PC-9 (cell line): ENCODE results near the gene ADCY3. TPM values are rescaled to one million over a fixed set of nuclear protein-coding genes. Genes with fewer than 3 reads are reported as not detected.

ENCODE experiments used
- BruUV-seq: library from RNA; stranded (reverse); fragments of 400-500 nt; replicated peaks from 2 replicates; lab custom pipeline; 2021; lab: Mats Ljungman, UMichigan
- CTCF ChIA-PET: fragments of 300-600 bp; sonication (Branson Sonifier 250); formaldehyde crosslinking; loops from one replicate; lab custom pipeline; 2022; ENCODE audit warnings: antibody characterized with exemption; lab: Charles Lee
- POLR2A ChIA-PET: fragments of 300-600 bp; sonication (Branson Sonifier 250); formaldehyde crosslinking; loops from one replicate; lab custom pipeline; 2022; ENCODE audit warnings: antibody characterized with exemption; ENCODE audit not compliant: unreplicated experiment; lab: Charles Lee
- DNase-seq, 2 experiments: peaks; one replicate each; pipeline versions ENCODE4 v3.0.0 to v3.0.0-alpha.2; 2015 to 2022; ENCODE audit warnings: mixed read lengths in 1 of 2
- H2AFZ ChIP-seq: fragments of 200-600 bp; sonication (generic); 2 replicates; pipeline ENCODE4 v1.8.1; 2017; ENCODE audit warnings: antibody characterized with exemption
- H3F3A ChIP-seq: fragments of 200-600 bp; sonication (generic); 2 replicates; pipeline ENCODE4 v1.8.1; 2017; ENCODE audit warnings: antibody characterized with exemption, mild to moderate bottlenecking, low read depth; ENCODE audit not compliant: insufficient read depth
- H3K27ac ChIP-seq: fragments of 200-600 bp; sonication (generic); 2 replicates; pipeline ENCODE4 v1.6.1; 2016; ENCODE audit warnings: mixed run types
- H3K27me3 ChIP-seq: fragments of 200-600 bp; sonication (generic); 2 replicates; pipeline ENCODE4 v1.6.1; 2016; ENCODE audit warnings: low read depth, mixed run types; ENCODE audit not compliant: insufficient read depth
- H3K36me3 ChIP-seq: fragments of 200-600 bp; sonication (generic); 2 replicates; pipeline ENCODE4 v1.6.1; 2016; ENCODE audit warnings: low read depth, mixed run types
- H3K4me1 ChIP-seq: fragments of 200-600 bp; sonication (generic); replicated peaks from 2 replicates; pipeline ENCODE4 v1.6.1; 2016; ENCODE audit warnings: mixed run types; ENCODE audit not compliant: insufficient read depth
- H3K4me2 ChIP-seq: fragments of 200-600 bp; sonication (generic); 2 replicates; pipeline ENCODE4 v1.6.1; 2017; ENCODE audit warnings: mixed run types
- H3K4me3 ChIP-seq: fragments of 200-600 bp; sonication (generic); 2 replicates; pipeline ENCODE4 v1.6.1; 2016; ENCODE audit warnings: mixed run types
- H3K79me2 ChIP-seq: fragments of 200-600 bp; sonication (generic); 2 replicates; pipeline ENCODE4 v1.6.1; 2017; ENCODE audit warnings: low read depth, mixed run types
- H3K9me2 ChIP-seq: fragments of 200-600 bp; sonication (generic); 2 replicates; pipeline ENCODE4 v1.8.1; 2017; ENCODE audit warnings: mild to moderate bottlenecking; ENCODE audit not compliant: insufficient read depth
- H3K9me3 ChIP-seq: fragments of 200-600 bp; sonication (generic); 2 replicates; pipeline ENCODE4 v1.8.1; 2016; ENCODE audit warnings: low read depth; ENCODE audit not compliant: insufficient read depth
- H4K20me1 ChIP-seq: fragments of 200-600 bp; sonication (generic); 2 replicates; pipeline ENCODE4 v1.8.1; 2017; ENCODE audit not compliant: insufficient read depth
- CTCF ChIP-seq: fragments of 200-600 bp; sonication (generic); conservative IDR thresholded peaks from 2 replicates; pipeline ENCODE4 v1.6.1; 2017; ENCODE audit warnings: mixed run types, antibody characterized with exemption, mild to moderate bottlenecking, moderate library complexity
- EZH2 ChIP-seq: fragments of 200-600 bp; sonication (generic); IDR thresholded peaks from 2 replicates; pipeline ENCODE4 v1.8.0; 2017; ENCODE audit warnings: antibody characterized with exemption, low read depth
- intact Hi-C: fragments of 100-400 bp; cut with micrococcal nuclease; formaldehyde crosslinking; loops from one replicate; pipeline ENCODE4 v1.10.0; 2022; ENCODE audit not compliant: unreplicated experiment
- total RNA-seq: library from RNA; stranded (reverse); gene quantifications from 2 replicates; pipeline ENCODE4 v1.2.3, GENCODE V29; 2021

ADCY3 gene
- total RNA-seq, 1 experiment from 2014 or later = 46.3 TPM

DNA sequence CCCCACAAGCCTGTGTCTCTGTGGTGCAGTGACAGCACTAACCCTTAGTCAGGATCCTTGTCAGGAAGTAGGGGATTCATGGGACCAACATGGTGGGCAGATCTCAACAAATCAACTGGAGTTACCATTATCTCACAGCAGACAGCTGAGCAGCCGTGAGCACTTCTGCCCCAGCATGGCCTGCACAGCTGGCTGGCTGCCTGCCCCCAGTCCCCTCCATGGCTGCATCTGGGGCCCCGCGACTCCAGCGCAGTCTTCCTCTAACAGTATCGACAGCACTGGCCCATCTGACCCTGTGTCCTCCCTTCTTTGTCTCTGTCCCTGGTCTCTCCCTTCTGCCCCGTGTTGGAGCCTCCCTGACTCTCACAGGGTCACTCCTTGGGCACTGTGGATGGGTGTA is 4.7 kb upstream of the ADCY3 start:
- Histone ChIP-seq H3K4me1 (peaks cover 8% of the 10 kb centered on the region; the same call in 1 of the 2 replicates), H3K4me2 (no peak overlapping the region), H3K79me2 (no peaks in the 10 kb centered on the region), H3K27ac (no peak overlapping the region), H4K20me1 (no peaks in the 10 kb centered on the region), H3K9me3 (no peaks in the 10 kb centered on the region), H2AFZ (no peak overlapping the region), H3K9me2 (no peaks in the 10 kb centered on the region), H3K36me3 (no peaks in the 10 kb centered on the region), H3K27me3 (no peaks in the 10 kb centered on the region), H3K4me3 (no peak overlapping the region), H3F3A (peaks cover 10% of the 10 kb centered on the region)
- TF ChIP-seq EZH2 (no peak), CTCF (no peak)
- ChIA-PET CTCF (no interaction called here), POLR2A (no interaction called here)
- no TSS peak for BruUV-seq
- intact Hi-C loops = no loop called here
- DNase-seq = no peak

GRCh38 chr2:24924266-24924665 is 4.2 kb upstream of the ADCY3 start:
- intact Hi-C loops = no loop called here
- BruUV-seq = no TSS peak

GRCh38 chr2:24923106-24923505 is 3.1 kb upstream of the ADCY3 start:
- H3K4me2 ChIP-seq = no peak overlapping the region
- no peaks in the 10 kb centered on the region for H3K9me3 ChIP-seq
- H4K20me1 ChIP-seq = peaks cover 4% of the 10 kb centered on the region; the same call in 1 of the 2 replicates
- H3K27me3 ChIP-seq = no peaks in the 10 kb centered on the region
- H3F3A ChIP-seq = peaks cover 10% of the 10 kb centered on the region
- H3K36me3 ChIP-seq = no peaks in the 10 kb centered on the region
- H3K4me1 ChIP-seq = peaks cover 12% of the 10 kb centered on the region
- ChIA-PET POLR2A (no interaction called here), CTCF (no interaction called here)
- no peak for DNase-seq
- H3K4me3 ChIP-seq = no peak overlapping the region
- BruUV-seq = no TSS peak
- no peak overlapping the region for H3K27ac ChIP-seq
- H3K9me2 ChIP-seq = no peaks in the 10 kb centered on the region
- H3K79me2 ChIP-seq = 0 out of 2 replicates have a peak, but pooled peaks cover 8% of the 10 kb centered on the region
- TF ChIP-seq CTCF = no peak
- no peak for TF ChIP-seq EZH2
- intact Hi-C loops = no loop called here
- H2AFZ ChIP-seq = no peak overlapping the region

More at GRCh38 chr2:24924266-24924665, 4.2 kb upstream of the ADCY3 start:
- Histone ChIP-seq H3K36me3 (no peaks in the 10 kb centered on the region), H3F3A (peaks cover 10% of the 10 kb centered on the region), H3K9me2 (no peaks in the 10 kb centered on the region), H3K79me2 (no peaks in the 10 kb centered on the region), H3K4me2 (no peak overlapping the region), H3K4me1 (peaks cover 8% of the 10 kb centered on the region; the same call in 1 of the 2 replicates), H4K20me1 (no peaks in the 10 kb centered on the region), H3K4me3 (no peak overlapping the region), H3K27ac (no peak overlapping the region), H2AFZ (no peak overlapping the region), H3K27me3 (no peaks in the 10 kb centered on the region), H3K9me3 (no peaks in the 10 kb centered on the region)
- POLR2A ChIA-PET = no interaction called here
- CTCF ChIA-PET = no interaction called here
- DNase-seq = no peak
- TF ChIP-seq EZH2 = no peak
- no peak for TF ChIP-seq CTCF
